OCI-LY1 (cell line): ENCODE data around the gene WDR20.

Experiments
- H2AFZ ChIP-seq: fragments of 200-600 bp; sonication (generic), shearing (Covaris generic); 2 replicates; pipeline ENCODE4 v1.6.0; 2014; ENCODE audit warnings: antibody characterized with exemption, mild to moderate bottlenecking, low read length
- H3F3A ChIP-seq: fragments of 200-600 bp; sonication (generic), shearing (Covaris generic); 2 replicates; pipeline ENCODE4 v1.6.0; 2014; ENCODE audit warnings: mild to moderate bottlenecking, antibody characterized with exemption, low read length, moderate library complexity; ENCODE audit not compliant: insufficient read depth
- H3K27ac ChIP-seq: fragments of 200-600 bp; sonication (generic); 2 replicates; pipeline ENCODE4 v1.5.1; 2014; ENCODE audit warnings: low read length, mixed run types, mild to moderate bottlenecking, low read depth; ENCODE audit not compliant: poor library complexity, severe bottlenecking
- H3K27me3 ChIP-seq: fragments of 200-600 bp; sonication (generic); 2 replicates; pipeline ENCODE4 v1.6.0; 2014; ENCODE audit warnings: antibody characterized with exemption, mild to moderate bottlenecking, low read length, moderate library complexity; ENCODE audit not compliant: insufficient read depth
- H3K36me3 ChIP-seq: fragments of 200-600 bp; sonication (generic); 2 replicates; pipeline ENCODE4 v1.6.1; 2014; ENCODE audit warnings: mild to moderate bottlenecking, antibody characterized with exemption, low read length, moderate library complexity, mixed read lengths; ENCODE audit not compliant: insufficient read depth
- H3K4me1 ChIP-seq: fragments of 200-600 bp; sonication (generic); 2 replicates; pipeline ENCODE4 v1.5.1; 2014; ENCODE audit warnings: mild to moderate bottlenecking, low read length, moderate library complexity; ENCODE audit not compliant: insufficient read depth, severe bottlenecking
- H3K4me2 ChIP-seq: fragments of 200-600 bp; sonication (generic), shearing (Covaris generic); 2 replicates; pipeline ENCODE4 v1.6.1; 2014; ENCODE audit warnings: low read length
- H3K4me3 ChIP-seq: fragments of 200-600 bp; sonication (generic); 2 replicates; pipeline ENCODE4 v1.5.1; 2014; ENCODE audit warnings: low read length, low read depth, mild to moderate bottlenecking, mixed read lengths; ENCODE audit not compliant: poor library complexity, severe bottlenecking
- H3K79me2 ChIP-seq: fragments of 200-600 bp; shearing (Covaris generic); 2 replicates; pipeline ENCODE4 v1.6.1; 2016; ENCODE audit warnings: mixed run types, low read length, mixed read lengths; ENCODE audit not compliant: insufficient read depth
- H3K9ac ChIP-seq: fragments of 200-600 bp; sonication (generic), shearing (Covaris generic); 2 replicates; pipeline ENCODE4 v1.6.1; 2014; ENCODE audit warnings: mild to moderate bottlenecking, low read length, mixed read lengths
- H3K9me2 ChIP-seq: fragments of 200-600 bp; sonication (generic), shearing (Covaris generic); 2 replicates; pipeline ENCODE4 v1.6.1; 2014; ENCODE audit warnings: low read depth, mild to moderate bottlenecking, low read length, mixed read lengths
- H3K9me3 ChIP-seq: fragments of 200-600 bp; shearing (Covaris generic); 2 replicates; pipeline ENCODE4 v1.6.1; 2014; ENCODE audit warnings: low read length, mixed read lengths
- H4K20me1 ChIP-seq: fragments of 200-600 bp; sonication (generic), shearing (Covaris generic); 2 replicates; pipeline ENCODE4 v1.6.0; 2016; ENCODE audit warnings: mild to moderate bottlenecking, low read length; ENCODE audit not compliant: insufficient read depth
- EZH2 ChIP-seq: fragments of 200-600 bp; sonication (generic), shearing (Covaris generic); IDR thresholded peaks from 2 replicates; pipeline ENCODE4 v1.8.0; 2017; ENCODE audit warnings: borderline replicate concordance, mixed run types, mild to moderate bottlenecking, antibody characterized with exemption, low read length, moderate library complexity, mixed read lengths
- TF ChIP-seq, protein P1 (sequence below): fragments of 200-600 bp; sonication (generic), shearing (Covaris generic); IDR thresholded peaks from 2 replicates; pipeline ENCODE4 v1.5.1; 2017; ENCODE audit warnings: mild to moderate bottlenecking, antibody characterized with exemption, low read length, moderate library complexity, mixed read lengths

WDR20 gene

DNA sequence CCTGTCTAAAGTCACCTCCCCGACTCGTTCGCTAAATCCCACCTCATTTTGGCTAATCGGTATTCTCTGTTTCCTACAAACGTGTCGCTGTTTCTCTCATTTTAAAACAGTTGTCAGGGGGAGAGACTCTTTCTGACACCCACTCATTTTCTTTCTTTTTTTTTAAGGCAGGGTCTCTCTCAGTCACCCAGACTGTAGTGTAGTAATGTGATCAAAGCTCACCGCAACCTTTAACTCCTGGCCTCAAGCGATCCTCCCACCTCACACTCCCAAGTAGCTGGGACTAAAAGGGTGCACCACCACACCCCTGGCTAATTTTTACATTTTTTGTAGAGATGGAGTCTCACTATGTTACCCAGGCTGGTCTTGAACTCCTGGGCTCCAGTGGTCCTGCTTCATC, 19.1 kb downstream of the WDR20 start:
- H3K4me2 ChIP-seq: no peak overlapping the region
- H3K27me3 ChIP-seq: no peaks in the 10 kb centered on the region
- TF ChIP-seq, protein P1, sequence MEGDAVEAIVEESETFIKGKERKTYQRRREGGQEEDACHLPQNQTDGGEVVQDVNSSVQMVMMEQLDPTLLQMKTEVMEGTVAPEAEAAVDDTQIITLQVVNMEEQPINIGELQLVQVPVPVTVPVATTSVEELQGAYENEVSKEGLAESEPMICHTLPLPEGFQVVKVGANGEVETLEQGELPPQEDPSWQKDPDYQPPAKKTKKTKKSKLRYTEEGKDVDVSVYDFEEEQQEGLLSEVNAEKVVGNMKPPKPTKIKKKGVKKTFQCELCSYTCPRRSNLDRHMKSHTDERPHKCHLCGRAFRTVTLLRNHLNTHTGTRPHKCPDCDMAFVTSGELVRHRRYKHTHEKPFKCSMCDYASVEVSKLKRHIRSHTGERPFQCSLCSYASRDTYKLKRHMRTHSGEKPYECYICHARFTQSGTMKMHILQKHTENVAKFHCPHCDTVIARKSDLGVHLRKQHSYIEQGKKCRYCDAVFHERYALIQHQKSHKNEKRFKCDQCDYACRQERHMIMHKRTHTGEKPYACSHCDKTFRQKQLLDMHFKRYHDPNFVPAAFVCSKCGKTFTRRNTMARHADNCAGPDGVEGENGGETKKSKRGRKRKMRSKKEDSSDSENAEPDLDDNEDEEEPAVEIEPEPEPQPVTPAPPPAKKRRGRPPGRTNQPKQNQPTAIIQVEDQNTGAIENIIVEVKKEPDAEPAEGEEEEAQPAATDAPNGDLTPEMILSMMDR: no peak
- no peak for TF ChIP-seq EZH2
- no peak overlapping the region for H3K9ac ChIP-seq
- H2AFZ ChIP-seq: no peak overlapping the region
- no peaks in the 10 kb centered on the region for H4K20me1 ChIP-seq
- H3F3A ChIP-seq: no peaks in the 10 kb centered on the region
- H3K4me3 ChIP-seq: no peak overlapping the region
- no peaks in the 10 kb centered on the region for H3K9me3 ChIP-seq
- H3K4me1 ChIP-seq: peaks cover 13% of the 10 kb centered on the region
- H3K79me2 ChIP-seq: peaks cover 32% of the 10 kb centered on the region
- H3K9me2 ChIP-seq: no peaks in the 10 kb centered on the region
- no peaks in the 10 kb centered on the region; the same call in 1 of the 2 replicates for H3K36me3 ChIP-seq
- H3K27ac ChIP-seq: no peak overlapping the region

DNA sequence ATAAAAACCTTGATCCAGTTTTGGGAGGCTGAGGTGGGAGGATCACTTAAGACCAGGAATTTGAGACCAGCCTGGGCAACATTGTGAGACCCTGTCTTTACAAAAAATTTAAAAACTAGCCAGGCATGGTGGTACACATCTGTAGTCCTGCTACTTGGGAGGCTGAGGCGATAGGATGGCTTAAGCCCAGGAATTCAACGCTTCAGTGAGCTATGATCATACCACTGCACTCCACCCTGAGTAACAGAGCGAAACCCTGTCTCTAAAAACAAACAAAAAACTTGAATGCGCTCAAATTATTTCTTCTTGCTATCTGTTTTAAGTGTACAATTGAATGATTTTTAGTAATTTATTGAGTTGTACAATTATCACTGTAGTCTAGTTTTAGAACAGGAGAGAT, 20.1 kb downstream of the WDR20 start:
- Histone ChIP-seq H3K9ac (no peak overlapping the region), H3K9me3 (no peaks in the 10 kb centered on the region), H3K27me3 (no peaks in the 10 kb centered on the region), H3K4me2 (no peak overlapping the region), H3K4me3 (no peak overlapping the region), H3K27ac (no peak overlapping the region), H3K4me1 (peaks cover 13% of the 10 kb centered on the region), H3K79me2 (peaks cover 25% of the 10 kb centered on the region), H4K20me1 (no peaks in the 10 kb centered on the region), H3K36me3 (no peaks in the 10 kb centered on the region; the same call in 1 of the 2 replicates), H2AFZ (no peak overlapping the region), H3F3A (no peaks in the 10 kb centered on the region), H3K9me2 (no peaks in the 10 kb centered on the region)
- TF ChIP-seq EZH2: no peak
- TF ChIP-seq, protein P1: no peak

DNA sequence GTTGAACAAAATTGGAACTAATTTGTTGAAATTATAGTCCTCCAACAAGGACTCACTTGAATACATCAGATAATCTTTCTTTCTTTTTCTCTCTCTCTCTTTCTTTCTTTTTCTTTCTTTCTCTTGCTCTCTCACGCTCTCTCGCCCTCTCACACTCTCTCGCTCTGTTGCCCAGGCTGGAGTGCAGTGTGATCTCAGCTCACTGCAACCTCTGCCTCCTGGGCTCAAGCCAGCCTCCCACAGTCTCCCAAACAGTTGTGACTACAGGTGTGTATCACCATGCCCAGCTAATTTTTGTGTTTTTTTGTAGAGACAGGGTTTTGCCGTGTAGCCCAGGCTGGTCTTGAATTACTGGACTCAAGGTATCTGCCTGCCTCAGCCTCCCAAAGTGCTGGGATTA, 22.8 kb downstream of the WDR20 start:
- no peak overlapping the region for H3K27ac ChIP-seq
- H3K9me2 ChIP-seq: no peaks in the 10 kb centered on the region
- TF ChIP-seq EZH2: no peak
- TF ChIP-seq, protein P1: no peak
- H3K4me2 ChIP-seq: no peak overlapping the region
- H3K9ac ChIP-seq: no peak overlapping the region
- H3K79me2 ChIP-seq: peaks cover 29% of the 10 kb centered on the region
- H3K4me1 ChIP-seq: peaks cover 13% of the 10 kb centered on the region
- no peak overlapping the region for H3K4me3 ChIP-seq
- no peaks in the 10 kb centered on the region for H4K20me1 ChIP-seq
- no peak overlapping the region for H2AFZ ChIP-seq
- H3K9me3 ChIP-seq: no peaks in the 10 kb centered on the region
- peaks cover under 1% of the 10 kb centered on the region; the same call in 1 of the 2 replicates for H3K36me3 ChIP-seq
- no peaks in the 10 kb centered on the region for H3F3A ChIP-seq
- no peaks in the 10 kb centered on the region for H3K27me3 ChIP-seq
